ENCODE data around the gene CABP2.

Gene CABP2

DNA sequence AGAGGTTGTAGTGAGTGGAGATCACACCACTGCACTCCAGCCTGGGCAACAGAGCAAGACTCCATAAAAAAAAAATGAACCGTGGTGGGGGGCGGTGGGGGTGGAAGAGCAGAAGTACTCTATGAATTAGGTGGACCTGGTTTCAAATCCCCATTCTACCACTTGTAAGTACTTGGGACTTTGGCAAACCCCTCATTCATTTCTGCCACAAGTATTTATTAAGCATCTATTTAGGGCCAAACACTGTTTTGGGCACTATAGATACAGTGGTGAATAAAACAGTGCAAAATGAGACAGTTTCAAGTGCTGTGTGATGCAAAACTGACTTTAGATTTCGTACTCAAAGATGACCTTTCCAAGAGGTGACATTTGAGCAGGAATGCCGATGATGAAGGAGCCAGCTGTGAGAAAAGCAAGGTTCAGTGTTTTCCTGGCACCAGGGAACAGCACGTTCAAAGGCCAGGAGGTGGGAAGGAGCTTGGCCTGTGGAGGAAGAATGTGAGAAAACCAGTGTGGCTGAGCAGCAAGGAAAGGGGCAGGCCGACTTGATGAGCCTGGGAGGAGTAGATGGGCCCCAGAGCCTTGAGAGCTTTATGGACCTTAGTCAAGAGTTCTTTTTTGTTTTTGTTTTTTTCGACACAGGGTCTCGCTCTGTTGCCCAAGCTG, 52.8 kb downstream of the CABP2 start:
- no peak for DNase-seq

DNA sequence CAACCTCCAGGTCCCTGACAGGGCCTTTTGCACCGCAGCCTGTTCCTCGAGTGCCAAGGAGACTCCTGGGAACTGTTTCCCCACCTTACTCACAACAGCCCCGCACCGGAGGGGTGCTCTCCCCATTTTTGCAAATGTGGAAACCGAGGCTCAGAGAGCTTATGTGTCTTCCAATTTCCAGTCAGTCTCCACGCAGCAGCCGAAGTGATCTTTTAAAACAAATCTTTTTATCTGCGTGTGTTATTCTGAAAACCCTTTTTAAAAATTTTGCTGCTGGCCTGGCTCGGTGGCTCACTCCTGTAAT, 53.8 kb downstream of the CABP2 start:
- no peak for DNase-seq
